ENCODE results near the gene INKA2. TPM values are rescaled to one million over a fixed set of nuclear protein-coding genes. Genes with fewer than 3 reads are reported as not detected.

Gene INKA2
- 10.5 TPM for total RNA-seq

GRCh38 chr1:111739194-111739924, at the start of gene INKA2:
Gene INKA2 (minus strand): TSS chr1:111739395. CDS start chr1:111739242, 153 bp downstream.

GRCh38 chr1:111755331-111756123, 16.3 kb upstream of the INKA2 start, which contains the start of gene DDX20:
Gene DDX20 (plus strand): TSS chr1:111755901. CDS start chr1:111755925, 24 bp downstream.

Small RNAs within 50 kb of the gene (small RNA-seq; reads per million reads assigned to genes)
- 0.19 reads per million for gene INKA2 (ENCODE audit: low replicate concordance)

Other genes with a start within 250 kb of the INKA2 start
- 0.88 TPM for gene ADORA3, start 235.8 kb downstream of the INKA2 start, total RNA-seq
- 0.47 TPM for gene TMIGD3, start 235.8 kb downstream of the INKA2 start, total RNA-seq
- 27.1 TPM for gene RAP1A, start 119.6 kb downstream of the INKA2 start, total RNA-seq
- gene DDX20, start 16.5 kb upstream of the INKA2 start, total RNA-seq: 16.2 TPM